Ectodermal cell (in vitro differentiated cells): ENCODE results near the gene FCHSD2.

Source experiments
- H3K27ac ChIP-seq: 2 replicates; pipeline ENCODE4 v1.7.0; 2013; ENCODE audit warnings: mild to moderate bottlenecking, low read depth, low read length; ENCODE audit not compliant: insufficient read depth, poor library complexity, severe bottlenecking
- H3K27me3 ChIP-seq: 2 replicates; pipeline ENCODE4 v1.7.0; 2013; ENCODE audit warnings: mild to moderate bottlenecking, low read length; ENCODE audit not compliant: insufficient read depth, control insufficient read depth, poor library complexity, severe bottlenecking
- H3K36me3 ChIP-seq: one replicate; pipeline ENCODE4 v1.7.0; 2013; ENCODE audit warnings: low read length; ENCODE audit not compliant: control insufficient read depth, insufficient read depth
- H3K4me1 ChIP-seq: one replicate; pipeline ENCODE4 v1.7.0; 2013; ENCODE audit warnings: low read length; ENCODE audit not compliant: control insufficient read depth, insufficient read depth
- H3K4me3 ChIP-seq: 2 replicates; pipeline ENCODE4 v1.7.0; 2013; ENCODE audit warnings: low read depth, low read length, control low read depth; ENCODE audit not compliant: insufficient read depth
- H3K9me3 ChIP-seq: 2 replicates; pipeline ENCODE4 v1.7.0; 2013; ENCODE audit warnings: mild to moderate bottlenecking, low read length, moderate library complexity; ENCODE audit not compliant: control insufficient read depth
- WGBS, 2 experiments: methylation state at CpG; one replicate each; pipeline ENCODE4 v1.1.7; 2013; ENCODE audit warnings: missing lambda C conversion rate in 2 of 2; 5-methylcytosine and 5-hydroxymethylcytosine counted together

The FCHSD2 gene

GRCh38 chr11:73173755-73174494, 31.8 kb upstream of the FCHSD2 start:
- H3K36me3 ChIP-seq: no peaks in the 10 kb centered on the region
- H3K27me3 ChIP-seq: no peaks in the 10 kb centered on the region
- no peaks in the 10 kb centered on the region for H3K9me3 ChIP-seq
- H3K4me3 ChIP-seq: no peak overlapping the region
- 85% methylated on average over 11 of the region's 11 CpGs for WGBS, 2 experiments
- H3K27ac ChIP-seq: no peak overlapping the region
- H3K4me1 ChIP-seq: peaks cover 9% of the 10 kb centered on the region

DNA sequence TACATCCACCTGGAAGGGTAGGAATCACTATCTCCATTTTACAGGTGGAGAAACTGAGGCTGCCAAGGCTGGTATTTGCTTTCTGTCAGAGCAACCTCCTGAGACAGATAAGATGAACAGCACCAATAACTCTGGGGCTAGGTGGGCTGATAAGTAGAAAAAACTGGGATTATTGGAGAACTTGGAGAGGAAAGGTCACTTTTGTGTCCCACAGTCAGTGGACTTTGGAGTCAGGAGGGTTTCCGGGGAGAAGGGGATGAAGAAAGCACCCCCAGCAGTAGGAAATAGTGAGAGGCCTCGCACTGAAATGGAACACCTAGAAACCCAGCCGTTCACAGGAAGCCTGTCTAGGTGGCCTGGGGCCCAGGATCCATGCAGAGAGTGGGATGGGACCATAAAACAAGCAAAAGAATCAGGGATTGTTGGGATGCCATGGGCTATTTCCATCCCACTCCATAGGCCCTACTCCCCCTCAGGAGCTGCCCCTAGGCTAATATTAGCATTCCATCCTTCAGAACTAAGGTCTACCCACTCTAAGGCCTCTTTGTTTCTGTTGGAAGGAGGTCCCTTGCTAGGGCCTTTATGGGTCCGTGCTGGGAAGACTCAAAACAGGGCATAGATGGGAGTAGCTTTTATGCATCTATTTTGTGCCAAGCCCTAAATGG, 31.0 kb upstream of the FCHSD2 start:
- 81 to 82% methylated on average over 4 of the region's 4 CpGs for WGBS, 2 experiments
- Histone ChIP-seq H3K36me3 (no peaks in the 10 kb centered on the region), H3K27ac (no peak overlapping the region), H3K4me3 (no peak overlapping the region), H3K9me3 (no peaks in the 10 kb centered on the region), H3K27me3 (no peaks in the 10 kb centered on the region), H3K4me1 (peaks cover 13% of the 10 kb centered on the region)

- WGBS, 2 experiments: 92% methylated on average over 8 of the region's 8 CpGs
- no peaks in the 10 kb centered on the region for H3K27me3 ChIP-seq
Observed at GRCh38 chr11:73171436-73172161, 29.5 kb upstream of the FCHSD2 start.

DNA sequence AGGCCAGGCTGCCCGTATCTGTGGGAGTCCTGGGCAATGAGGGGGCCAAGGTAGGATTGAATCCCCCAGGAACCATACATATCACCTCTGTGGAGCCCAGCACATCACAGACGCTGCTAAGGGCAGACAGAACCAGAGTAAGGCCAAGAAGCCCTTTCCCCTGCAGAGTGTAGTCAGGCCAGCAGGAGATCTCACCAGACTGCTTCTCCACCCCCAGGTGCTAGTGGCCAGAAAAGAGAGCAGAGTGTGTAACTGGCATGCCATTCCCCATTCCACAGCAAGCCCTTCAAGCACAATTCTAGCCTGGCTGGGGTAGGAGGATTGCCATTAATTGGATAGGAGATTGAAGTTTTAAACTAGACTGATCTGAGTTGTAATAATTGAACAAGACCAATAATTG, 28.0 kb upstream of the FCHSD2 start:
- Histone ChIP-seq H3K27ac (no peak overlapping the region), H3K36me3 (no peaks in the 10 kb centered on the region), H3K4me1 (peaks cover 13% of the 10 kb centered on the region), H3K9me3 (no peaks in the 10 kb centered on the region), H3K4me3 (no peak overlapping the region), H3K27me3 (no peaks in the 10 kb centered on the region)
- WGBS, 2 experiments: 88 to 94% methylated on average over 2 of the region's 2 CpGs

More at GRCh38 chr11:73171436-73172161, 29.5 kb upstream of the FCHSD2 start:
- Histone ChIP-seq H3K36me3 (no peaks in the 10 kb centered on the region), H3K9me3 (no peaks in the 10 kb centered on the region), H3K4me1 (peaks cover 13% of the 10 kb centered on the region), H3K27ac (no peak overlapping the region), H3K4me3 (no peak overlapping the region)

DNA sequence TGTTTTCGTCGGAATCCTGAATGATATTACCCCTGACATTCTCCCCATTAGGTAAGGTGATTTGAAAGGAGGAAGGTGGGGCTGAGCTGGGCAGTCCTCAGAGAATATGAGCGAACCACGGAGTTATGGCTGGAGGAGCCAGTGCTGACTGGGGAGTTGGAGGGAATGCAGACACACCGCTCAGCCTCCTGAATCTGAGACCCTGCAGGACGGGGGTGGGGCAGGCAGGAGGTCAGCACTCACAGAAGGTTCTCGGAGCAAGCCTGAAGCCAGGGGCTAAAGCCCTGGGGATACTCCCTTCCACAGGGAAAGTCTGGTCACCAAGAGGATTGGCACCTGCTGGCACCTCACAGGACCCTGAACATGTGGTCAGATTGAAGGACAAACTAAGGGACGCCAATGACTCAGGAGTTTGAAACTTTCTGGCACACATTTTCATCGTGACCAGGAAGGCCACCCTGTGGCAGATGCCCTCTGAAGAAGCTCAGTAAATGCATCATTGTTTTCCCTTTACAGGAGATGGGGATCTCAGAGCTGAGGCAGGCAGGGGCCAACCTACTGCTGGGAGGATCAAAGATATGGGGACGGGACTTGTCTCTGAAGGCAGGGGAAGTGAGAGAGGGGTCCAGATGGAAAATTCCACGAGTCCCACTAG, 26.9 kb upstream of the FCHSD2 start:
- H3K4me3 ChIP-seq: no peak overlapping the region
- H3K36me3 ChIP-seq: no peaks in the 10 kb centered on the region
- H3K27ac ChIP-seq: no peak overlapping the region
- 46 to 55% methylated on average over 9 to 11 of the region's 11 CpGs for WGBS, 2 experiments
- H3K9me3 ChIP-seq: no peaks in the 10 kb centered on the region
- H3K4me1 ChIP-seq: peaks cover 13% of the 10 kb centered on the region
- no peaks in the 10 kb centered on the region for H3K27me3 ChIP-seq

DNA sequence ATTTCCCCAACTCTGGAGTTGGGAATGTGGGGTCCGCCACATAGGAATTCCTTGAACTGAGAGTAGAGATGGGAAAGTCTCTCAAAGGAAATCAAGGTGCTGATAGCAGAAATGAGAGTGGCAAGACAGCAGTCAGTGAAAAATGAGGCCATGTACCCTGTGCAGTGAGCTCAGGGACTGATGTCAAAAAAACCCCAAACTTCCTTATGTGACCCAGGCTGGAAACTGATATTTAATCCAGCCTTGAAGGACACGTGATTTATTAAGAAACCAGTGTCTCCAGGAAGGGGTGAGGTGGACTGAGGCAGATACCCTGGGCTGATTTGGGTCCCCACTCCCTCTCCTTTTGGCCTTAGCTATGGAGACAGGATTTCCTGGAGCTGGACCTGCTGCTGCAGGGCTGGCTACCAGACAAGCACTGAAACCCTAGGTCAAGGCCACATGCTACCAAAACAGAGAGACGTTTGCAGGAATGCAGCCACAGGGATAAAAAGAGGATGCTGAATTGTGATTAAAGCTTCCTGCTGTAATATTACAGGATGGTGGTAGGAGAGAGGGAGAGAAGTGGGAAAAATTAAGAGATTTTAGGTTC, 25.3 kb upstream of the FCHSD2 start:
- Histone ChIP-seq H3K4me1 (peaks cover 13% of the 10 kb centered on the region), H3K27me3 (no peaks in the 10 kb centered on the region), H3K27ac (no peak overlapping the region), H3K36me3 (no peaks in the 10 kb centered on the region), H3K4me3 (no peak overlapping the region), H3K9me3 (no peaks in the 10 kb centered on the region)
- 85 to 90% methylated on average over 3 of the region's 3 CpGs for WGBS, 2 experiments

DNA sequence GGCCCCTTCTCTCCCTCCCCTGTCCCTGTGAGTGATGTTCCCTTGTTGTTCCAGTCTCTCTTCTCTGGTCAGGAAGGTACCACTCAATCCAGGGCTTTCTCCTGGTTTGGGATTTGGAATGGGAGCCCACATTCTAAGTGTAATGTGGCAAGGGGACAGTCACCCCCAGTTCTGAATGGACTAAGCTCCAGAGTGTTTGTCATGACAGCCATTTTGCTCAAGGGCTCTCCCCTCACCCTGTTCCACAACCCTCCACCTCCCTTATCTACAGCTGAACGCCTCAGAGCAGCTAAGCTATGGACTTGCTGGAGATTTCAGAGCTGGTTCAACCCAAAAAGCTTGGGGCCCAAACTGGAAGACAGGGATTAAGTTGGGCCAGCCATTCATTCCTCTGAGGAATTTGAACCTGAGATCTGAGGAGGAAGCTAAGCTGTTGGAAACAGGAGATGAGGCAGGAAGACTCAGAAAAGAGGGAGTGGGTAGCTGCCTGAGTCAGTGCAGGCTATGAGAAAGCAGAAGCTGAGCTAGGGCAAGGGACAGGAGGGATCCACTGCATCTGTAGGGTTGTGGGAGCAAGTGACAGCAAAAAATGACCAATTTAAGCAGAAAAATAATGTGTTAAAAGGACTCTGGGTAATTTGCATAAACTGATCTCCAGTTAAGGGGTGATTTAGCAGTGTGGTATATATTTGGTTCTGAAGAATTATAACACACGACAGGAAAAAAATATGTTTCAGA, 22.9 kb upstream of the FCHSD2 start:
- H3K4me3 ChIP-seq: no peak overlapping the region

DNA sequence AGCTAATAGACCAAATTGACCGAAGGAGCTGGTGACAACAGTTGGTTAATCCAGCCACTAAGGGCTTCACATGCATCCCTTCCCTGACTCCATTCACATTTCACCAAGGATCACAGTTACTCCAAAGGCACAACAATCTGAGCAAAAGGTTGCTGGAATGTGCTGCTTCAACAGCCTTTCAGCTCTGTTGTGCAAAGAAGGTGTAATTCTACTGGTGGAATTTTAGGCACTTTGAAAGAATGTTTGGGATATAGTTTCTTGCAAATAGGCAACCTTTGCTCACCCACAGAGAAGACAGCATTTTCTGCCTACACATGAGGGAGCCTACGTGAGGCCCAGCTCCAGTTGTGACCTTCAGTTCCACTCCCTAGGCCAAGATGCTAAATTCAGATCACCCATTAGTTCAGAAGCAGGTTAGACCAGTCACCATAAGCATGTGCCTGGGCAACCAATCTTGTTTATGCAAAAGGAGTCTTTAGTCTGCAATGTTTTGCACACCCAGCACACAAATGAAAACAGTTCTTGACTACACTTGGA, 21.6 kb upstream of the FCHSD2 start:
- Histone ChIP-seq H3K9me3 (no peaks in the 10 kb centered on the region), H3K27ac (no peak overlapping the region), H3K27me3 (no peaks in the 10 kb centered on the region), H3K4me1 (peaks cover 1% of the 10 kb centered on the region), H3K4me3 (no peak overlapping the region), H3K36me3 (no peaks in the 10 kb centered on the region)
- WGBS, 2 experiments: 91 to 95% methylated on average over 2 of the region's 2 CpGs

More for the DNA sequence above, 22.9 kb upstream of the FCHSD2 start:
- H3K4me1 ChIP-seq: peaks cover 13% of the 10 kb centered on the region
- 93 to 96% methylated on average over 2 of the region's 2 CpGs for WGBS, 2 experiments
- H3K36me3 ChIP-seq: no peaks in the 10 kb centered on the region
- no peak overlapping the region for H3K27ac ChIP-seq
- no peaks in the 10 kb centered on the region for H3K27me3 ChIP-seq
- H3K9me3 ChIP-seq: no peaks in the 10 kb centered on the region

DNA sequence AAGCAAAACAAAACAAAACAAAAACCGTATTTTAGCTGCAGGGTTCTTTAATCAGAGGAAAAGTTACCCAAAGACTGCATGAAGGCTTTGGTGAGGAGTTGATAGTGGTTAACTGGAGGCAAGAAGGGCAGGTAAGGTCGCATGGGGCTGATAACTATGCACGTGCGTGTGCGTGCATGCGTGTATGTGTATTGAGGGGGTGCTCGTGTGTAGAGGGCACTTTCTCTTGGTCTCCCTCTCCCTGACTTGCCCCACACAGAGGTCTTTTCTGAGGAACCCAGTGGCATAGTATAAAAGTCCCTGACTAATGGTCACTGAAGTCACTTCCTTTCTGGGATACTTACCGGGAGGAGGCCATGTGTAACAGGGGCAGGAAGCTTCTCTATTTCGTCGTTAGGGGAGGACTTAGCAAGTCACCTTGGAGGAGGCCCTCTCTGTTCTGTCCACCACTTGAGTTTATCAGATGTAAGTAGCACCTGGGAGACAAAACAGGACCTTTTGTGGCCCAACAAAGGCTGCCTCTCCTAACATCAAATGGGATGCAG, 20.1 kb upstream of the FCHSD2 start:
- Histone ChIP-seq H3K4me3 (no peak overlapping the region), H3K9me3 (no peaks in the 10 kb centered on the region), H3K4me1 (no peaks in the 10 kb centered on the region), H3K27ac (no peak overlapping the region), H3K36me3 (no peaks in the 10 kb centered on the region), H3K27me3 (no peaks in the 10 kb centered on the region)
- 94 to 95% methylated on average over 10 of the region's 10 CpGs for WGBS, 2 experiments
